K562 (cell line): ENCODE data around the gene AK2. TPM values are rescaled to one million over a fixed set of nuclear protein-coding genes. Genes with fewer than 3 reads are reported as not detected.

Experiments used
- ATF1 ChIP-seq, 2 experiments: fragments of 450-650 bp in 1 of 2; IDR thresholded peaks; 2 replicates each; pipeline ENCODE4 v1.6.1; 2016; ENCODE audit warnings: missing compliant biosample characterization in 1 of 2, missing genetic modification characterization in 1 of 2
- BHLHE40 ChIP-seq: IDR thresholded peaks from 2 replicates; pipeline ENCODE4 v1.6.1; 2011; ENCODE audit warnings: low read length, improper control_type of control experiment
- GATAD2A ChIP-seq: fragments of 450-650 bp; IDR thresholded peaks from 2 replicates; pipeline ENCODE4 v1.6.1; 2017
- HNRNPK ChIP-seq: fragments of 200-400 bp; formaldehyde crosslinking; IDR thresholded peaks from one replicate; pipeline ENCODE4 v1.6.1; 2018; ENCODE audit warnings: mild to moderate bottlenecking, low read depth, low read length; ENCODE audit not compliant: poor library complexity, severe bottlenecking
- MAFK ChIP-seq: IDR thresholded peaks from 2 replicates; pipeline ENCODE4 v1.6.1; 2011; ENCODE audit warnings: low read length, improper control_type of control experiment
- RHOXF2B ChIP-seq: fragments of 250-450 bp; sonication (Bioruptor Pico); conservative IDR thresholded peaks from 2 replicates; pipeline ENCODE4 v1.5.1; 2021
- SIN3B ChIP-seq: fragments of 450-650 bp; IDR thresholded peaks from 2 replicates; pipeline ENCODE4 v1.6.1; 2017; ENCODE audit warnings: low read depth, mild to moderate bottlenecking, moderate library complexity
- SMAD1 ChIP-seq: fragments of 150-350 bp; IDR thresholded peaks from 2 replicates; pipeline ENCODE4 v1.6.1; 2014; ENCODE audit warnings: low read length, low read depth; ENCODE audit not compliant: partially characterized antibody
- STAT5B ChIP-seq: fragments of 250-450 bp; sonication (Bioruptor Pico); IDR thresholded peaks from 2 replicates; pipeline ENCODE4 v1.8.0; 2021; ENCODE audit warnings: mild to moderate bottlenecking, inconsistent platforms
- TEAD4 ChIP-seq, 2 experiments: sonication (generic) in 1 of 2; formaldehyde crosslinking in 1 of 2; IDR thresholded peaks; 2 replicates each; pipeline versions ENCODE4 v1.6.1 to v1.8.0; 2012 to 2022; ENCODE audit warnings: borderline replicate concordance in 1 of 2, inconsistent platforms in 1 of 2, low read length in 1 of 2, mild to moderate bottlenecking in 1 of 2, missing genetic modification reagents in 1 of 2
- ZNF165 ChIP-seq: fragments of 250-450 bp; sonication (Bioruptor Pico); IDR thresholded peaks from 2 replicates; pipeline ENCODE4 v1.4.0; 2020; ENCODE audit warnings: borderline replicate concordance
- ZNF354B ChIP-seq: fragments of 250-450 bp; sonication (Bioruptor Pico); IDR thresholded peaks from 2 replicates; pipeline ENCODE4 v1.4.0; 2020
- ZNF780A ChIP-seq: fragments of 250-450 bp; sonication (Bioruptor Pico); IDR thresholded peaks from 2 replicates; pipeline ENCODE4 v1.5.0; 2021; ENCODE audit warnings: mild to moderate bottlenecking
- polyA plus RNA-seq, 8 experiments: library from polyadenylated mRNA; depleted of rRNA in 4 of 8; stranded (reverse) in 5 of 8; unstranded in 3 of 8; fragments of >200 nt; fragmentation: Nextera tagmentation in 2 of 8; fragmentation: Illumina TruSeq in 1 of 8; extraction: Ambion mirVana in 2 of 8; extraction: Trizol in 1 of 8; gene quantifications; 2 replicates each; pipeline versions ENCODE4 v1.2.1 to v1.2.3, GENCODE V29; 2011 to 2014; ENCODE audit warnings: inconsistent platforms in 1 of 8, missing spikeins in 1 of 8
- total RNA-seq, 7 experiments: library from RNA; depleted of rRNA in 6 of 7; stranded (reverse); fragments of >200 nt in 6 of 7; fragmentation: Illumina TruSeq in 2 of 7; extraction: Trizol in 2 of 7; gene quantifications; 2 replicates each; pipeline versions ENCODE4 v1.2.1 to v1.2.3, GENCODE V29; 2011 to 2021; ENCODE audit warnings: low replicate concordance in 1 of 7
- TF ChIP-seq, protein P1 (sequence below): fragments of 450-650 bp; formaldehyde crosslinking; IDR thresholded peaks from 2 replicates; pipeline ENCODE4 v1.4.0; 2022; ENCODE audit warnings: missing genetic modification characterization
- TF ChIP-seq, protein P2 (sequence below): fragments of 250-450 bp; sonication (Bioruptor Pico); IDR thresholded peaks from 2 replicates; pipeline ENCODE4 v1.8.0; 2021; ENCODE audit warnings: mild to moderate bottlenecking, moderate library complexity
- TF ChIP-seq, protein P3 (sequence below): fragments of 450-650 bp; IDR thresholded peaks from 2 replicates; pipeline ENCODE4 v1.6.1; 2016; ENCODE audit warnings: mild to moderate bottlenecking, moderate library complexity

Gene AK2
- total and polyA plus RNA-seq, 9 of the 15 experiments (the other 6 are each of a cell fraction or from before 2014, with no cell fraction given): 105 to 1,050 (median 509) TPM

DNA sequence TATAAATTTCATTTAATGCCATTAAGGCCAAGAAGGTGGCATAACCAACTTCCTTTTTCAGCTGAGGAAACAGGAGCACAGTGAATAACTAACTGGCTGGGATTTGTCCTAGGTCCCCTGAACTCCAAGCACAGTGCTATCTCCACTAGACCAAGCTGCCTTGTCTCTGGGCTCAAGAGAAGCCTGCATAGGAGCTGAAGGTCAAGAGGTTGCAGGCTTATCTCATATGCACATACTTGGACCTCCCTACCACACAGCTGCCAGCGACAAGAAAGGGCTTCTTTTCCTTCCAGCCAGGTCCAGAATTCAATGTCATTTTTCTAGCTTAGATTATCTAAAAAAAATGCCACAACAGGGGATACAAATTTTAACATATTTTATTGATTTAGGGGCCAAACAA lies 27.1 kb downstream of the AK2 start (continued):
- TF ChIP-seq TEAD4 (IDR thresholded peaks at IDR 0.05; ENCODE audit: low read length) (peak; percentile 96), TEAD4 (CRISPR knock-in tag; IDR thresholded peaks at IDR 0.05; ENCODE audit: borderline replicate concordance) (no peak), SMAD1 (no peak), SIN3B (no peak), RHOXF2B (CRISPR knock-in tag) (no peak), GATAD2A (0 out of 2 replicates have a peak, but pooled peaks have one; percentile 19), ATF1 (CRISPR knock-in tag; IDR thresholded peaks at IDR 0.05) (no peak), ATF1 (tag; IDR thresholded peaks at IDR 0.05) (0 out of 2 replicates have a peak, but pooled peaks have one; percentile 26), ZNF354B (no peak), ZNF780A (no peak), STAT5B (CRISPR knock-in tag) (no peak), BHLHE40 (peak; percentile 77; the same call in 1 of the 2 replicates), MAFK (no peak), HNRNPK (no peak), ZNF165 (CRISPR knock-in tag) (no peak)
- TF ChIP-seq, protein P1, sequence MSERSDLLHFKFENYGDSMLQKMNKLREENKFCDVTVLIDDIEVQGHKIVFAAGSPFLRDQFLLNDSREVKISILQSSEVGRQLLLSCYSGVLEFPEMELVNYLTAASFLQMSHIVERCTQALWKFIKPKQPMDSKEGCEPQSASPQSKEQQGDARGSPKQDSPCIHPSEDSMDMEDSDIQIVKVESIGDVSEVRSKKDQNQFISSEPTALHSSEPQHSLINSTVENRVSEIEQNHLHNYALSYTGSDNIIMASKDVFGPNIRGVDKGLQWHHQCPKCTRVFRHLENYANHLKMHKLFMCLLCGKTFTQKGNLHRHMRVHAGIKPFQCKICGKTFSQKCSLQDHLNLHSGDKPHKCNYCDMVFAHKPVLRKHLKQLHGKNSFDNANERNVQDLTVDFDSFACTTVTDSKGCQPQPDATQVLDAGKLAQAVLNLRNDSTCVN (CRISPR knock-in tag): no peak
- TF ChIP-seq, protein P2, sequence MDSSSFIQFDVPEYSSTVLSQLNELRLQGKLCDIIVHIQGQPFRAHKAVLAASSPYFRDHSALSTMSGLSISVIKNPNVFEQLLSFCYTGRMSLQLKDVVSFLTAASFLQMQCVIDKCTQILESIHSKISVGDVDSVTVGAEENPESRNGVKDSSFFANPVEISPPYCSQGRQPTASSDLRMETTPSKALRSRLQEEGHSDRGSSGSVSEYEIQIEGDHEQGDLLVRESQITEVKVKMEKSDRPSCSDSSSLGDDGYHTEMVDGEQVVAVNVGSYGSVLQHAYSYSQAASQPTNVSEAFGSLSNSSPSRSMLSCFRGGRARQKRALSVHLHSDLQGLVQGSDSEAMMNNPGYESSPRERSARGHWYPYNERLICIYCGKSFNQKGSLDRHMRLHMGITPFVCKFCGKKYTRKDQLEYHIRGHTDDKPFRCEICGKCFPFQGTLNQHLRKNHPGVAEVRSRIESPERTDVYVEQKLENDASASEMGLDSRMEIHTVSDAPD (CRISPR knock-in tag): no peak
- TF ChIP-seq, protein P3, sequence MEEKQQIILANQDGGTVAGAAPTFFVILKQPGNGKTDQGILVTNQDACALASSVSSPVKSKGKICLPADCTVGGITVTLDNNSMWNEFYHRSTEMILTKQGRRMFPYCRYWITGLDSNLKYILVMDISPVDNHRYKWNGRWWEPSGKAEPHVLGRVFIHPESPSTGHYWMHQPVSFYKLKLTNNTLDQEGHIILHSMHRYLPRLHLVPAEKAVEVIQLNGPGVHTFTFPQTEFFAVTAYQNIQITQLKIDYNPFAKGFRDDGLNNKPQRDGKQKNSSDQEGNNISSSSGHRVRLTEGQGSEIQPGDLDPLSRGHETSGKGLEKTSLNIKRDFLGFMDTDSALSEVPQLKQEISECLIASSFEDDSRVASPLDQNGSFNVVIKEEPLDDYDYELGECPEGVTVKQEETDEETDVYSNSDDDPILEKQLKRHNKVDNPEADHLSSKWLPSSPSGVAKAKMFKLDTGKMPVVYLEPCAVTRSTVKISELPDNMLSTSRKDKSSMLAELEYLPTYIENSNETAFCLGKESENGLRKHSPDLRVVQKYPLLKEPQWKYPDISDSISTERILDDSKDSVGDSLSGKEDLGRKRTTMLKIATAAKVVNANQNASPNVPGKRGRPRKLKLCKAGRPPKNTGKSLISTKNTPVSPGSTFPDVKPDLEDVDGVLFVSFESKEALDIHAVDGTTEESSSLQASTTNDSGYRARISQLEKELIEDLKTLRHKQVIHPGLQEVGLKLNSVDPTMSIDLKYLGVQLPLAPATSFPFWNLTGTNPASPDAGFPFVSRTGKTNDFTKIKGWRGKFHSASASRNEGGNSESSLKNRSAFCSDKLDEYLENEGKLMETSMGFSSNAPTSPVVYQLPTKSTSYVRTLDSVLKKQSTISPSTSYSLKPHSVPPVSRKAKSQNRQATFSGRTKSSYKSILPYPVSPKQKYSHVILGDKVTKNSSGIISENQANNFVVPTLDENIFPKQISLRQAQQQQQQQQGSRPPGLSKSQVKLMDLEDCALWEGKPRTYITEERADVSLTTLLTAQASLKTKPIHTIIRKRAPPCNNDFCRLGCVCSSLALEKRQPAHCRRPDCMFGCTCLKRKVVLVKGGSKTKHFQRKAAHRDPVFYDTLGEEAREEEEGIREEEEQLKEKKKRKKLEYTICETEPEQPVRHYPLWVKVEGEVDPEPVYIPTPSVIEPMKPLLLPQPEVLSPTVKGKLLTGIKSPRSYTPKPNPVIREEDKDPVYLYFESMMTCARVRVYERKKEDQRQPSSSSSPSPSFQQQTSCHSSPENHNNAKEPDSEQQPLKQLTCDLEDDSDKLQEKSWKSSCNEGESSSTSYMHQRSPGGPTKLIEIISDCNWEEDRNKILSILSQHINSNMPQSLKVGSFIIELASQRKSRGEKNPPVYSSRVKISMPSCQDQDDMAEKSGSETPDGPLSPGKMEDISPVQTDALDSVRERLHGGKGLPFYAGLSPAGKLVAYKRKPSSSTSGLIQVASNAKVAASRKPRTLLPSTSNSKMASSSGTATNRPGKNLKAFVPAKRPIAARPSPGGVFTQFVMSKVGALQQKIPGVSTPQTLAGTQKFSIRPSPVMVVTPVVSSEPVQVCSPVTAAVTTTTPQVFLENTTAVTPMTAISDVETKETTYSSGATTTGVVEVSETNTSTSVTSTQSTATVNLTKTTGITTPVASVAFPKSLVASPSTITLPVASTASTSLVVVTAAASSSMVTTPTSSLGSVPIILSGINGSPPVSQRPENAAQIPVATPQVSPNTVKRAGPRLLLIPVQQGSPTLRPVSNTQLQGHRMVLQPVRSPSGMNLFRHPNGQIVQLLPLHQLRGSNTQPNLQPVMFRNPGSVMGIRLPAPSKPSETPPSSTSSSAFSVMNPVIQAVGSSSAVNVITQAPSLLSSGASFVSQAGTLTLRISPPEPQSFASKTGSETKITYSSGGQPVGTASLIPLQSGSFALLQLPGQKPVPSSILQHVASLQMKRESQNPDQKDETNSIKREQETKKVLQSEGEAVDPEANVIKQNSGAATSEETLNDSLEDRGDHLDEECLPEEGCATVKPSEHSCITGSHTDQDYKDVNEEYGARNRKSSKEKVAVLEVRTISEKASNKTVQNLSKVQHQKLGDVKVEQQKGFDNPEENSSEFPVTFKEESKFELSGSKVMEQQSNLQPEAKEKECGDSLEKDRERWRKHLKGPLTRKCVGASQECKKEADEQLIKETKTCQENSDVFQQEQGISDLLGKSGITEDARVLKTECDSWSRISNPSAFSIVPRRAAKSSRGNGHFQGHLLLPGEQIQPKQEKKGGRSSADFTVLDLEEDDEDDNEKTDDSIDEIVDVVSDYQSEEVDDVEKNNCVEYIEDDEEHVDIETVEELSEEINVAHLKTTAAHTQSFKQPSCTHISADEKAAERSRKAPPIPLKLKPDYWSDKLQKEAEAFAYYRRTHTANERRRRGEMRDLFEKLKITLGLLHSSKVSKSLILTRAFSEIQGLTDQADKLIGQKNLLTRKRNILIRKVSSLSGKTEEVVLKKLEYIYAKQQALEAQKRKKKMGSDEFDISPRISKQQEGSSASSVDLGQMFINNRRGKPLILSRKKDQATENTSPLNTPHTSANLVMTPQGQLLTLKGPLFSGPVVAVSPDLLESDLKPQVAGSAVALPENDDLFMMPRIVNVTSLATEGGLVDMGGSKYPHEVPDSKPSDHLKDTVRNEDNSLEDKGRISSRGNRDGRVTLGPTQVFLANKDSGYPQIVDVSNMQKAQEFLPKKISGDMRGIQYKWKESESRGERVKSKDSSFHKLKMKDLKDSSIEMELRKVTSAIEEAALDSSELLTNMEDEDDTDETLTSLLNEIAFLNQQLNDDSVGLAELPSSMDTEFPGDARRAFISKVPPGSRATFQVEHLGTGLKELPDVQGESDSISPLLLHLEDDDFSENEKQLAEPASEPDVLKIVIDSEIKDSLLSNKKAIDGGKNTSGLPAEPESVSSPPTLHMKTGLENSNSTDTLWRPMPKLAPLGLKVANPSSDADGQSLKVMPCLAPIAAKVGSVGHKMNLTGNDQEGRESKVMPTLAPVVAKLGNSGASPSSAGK: no peak
